ENCODE data around the gene FNTB. TPM values are rescaled to one million over a fixed set of nuclear protein-coding genes. Genes with fewer than 3 reads are reported as not detected.

FNTB gene
- total RNA-seq, 1 donor from 2014 or later: 18.8 TPM

- no peak for DNase-seq (ENCODE audit: extremely low read depth, low read depth, low spot score)
Measured at GRCh38 chr14:64952598-64953309, 33.9 kb upstream of the FNTB start.

DNA sequence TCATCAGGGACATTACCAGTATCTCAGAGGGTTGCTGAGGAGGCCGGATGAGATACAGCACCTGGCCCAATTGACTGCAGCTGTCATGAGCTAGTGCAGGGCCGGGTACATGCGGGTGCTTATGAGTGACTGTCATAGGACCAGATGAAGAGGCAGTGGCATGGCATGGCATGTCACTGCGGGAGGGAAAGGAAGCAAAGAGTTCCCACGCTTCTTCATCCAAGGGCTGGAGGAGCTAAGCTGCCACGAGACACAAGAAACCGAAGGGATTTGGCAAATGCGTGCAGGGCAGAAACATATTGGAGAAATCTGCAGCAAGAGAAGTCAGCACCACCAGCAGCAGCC lies 33.4 kb upstream of the FNTB start:
- DNase-seq (ENCODE audit: extremely low read depth, low read depth, low spot score): no peak

- DNase-seq (ENCODE audit: extremely low read depth, low read depth, low spot score): no peak
Measured at GRCh38 chr14:64953661-64954060, 33.0 kb upstream of the FNTB start.

- DNase-seq (ENCODE audit: extremely low read depth, low read depth, low spot score): no peak
Measured at GRCh38 chr14:64954491-64955240, 32.0 kb upstream of the FNTB start.

DNA sequence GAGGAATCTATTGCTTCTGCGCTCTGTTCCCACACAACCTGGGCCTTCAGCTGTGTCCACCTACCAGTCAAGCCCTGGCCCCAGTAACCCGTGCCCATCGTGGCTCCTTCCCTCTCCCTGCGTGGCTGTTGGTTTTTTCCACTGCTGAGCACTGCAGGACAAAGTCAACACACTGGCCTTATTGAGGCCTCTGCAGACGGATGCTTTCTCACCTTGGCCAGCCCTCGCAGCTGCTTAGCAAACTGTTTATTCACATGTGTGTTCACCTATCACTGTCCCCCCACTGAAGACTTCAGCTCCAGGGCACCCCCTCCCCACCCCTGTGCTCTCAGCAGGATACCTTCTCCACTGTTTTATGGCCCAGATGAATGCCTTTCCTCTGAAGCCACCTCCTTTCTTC lies 31.4 kb upstream of the FNTB start:
- DNase-seq (ENCODE audit: extremely low read depth, low read depth, low spot score): no peak

DNA sequence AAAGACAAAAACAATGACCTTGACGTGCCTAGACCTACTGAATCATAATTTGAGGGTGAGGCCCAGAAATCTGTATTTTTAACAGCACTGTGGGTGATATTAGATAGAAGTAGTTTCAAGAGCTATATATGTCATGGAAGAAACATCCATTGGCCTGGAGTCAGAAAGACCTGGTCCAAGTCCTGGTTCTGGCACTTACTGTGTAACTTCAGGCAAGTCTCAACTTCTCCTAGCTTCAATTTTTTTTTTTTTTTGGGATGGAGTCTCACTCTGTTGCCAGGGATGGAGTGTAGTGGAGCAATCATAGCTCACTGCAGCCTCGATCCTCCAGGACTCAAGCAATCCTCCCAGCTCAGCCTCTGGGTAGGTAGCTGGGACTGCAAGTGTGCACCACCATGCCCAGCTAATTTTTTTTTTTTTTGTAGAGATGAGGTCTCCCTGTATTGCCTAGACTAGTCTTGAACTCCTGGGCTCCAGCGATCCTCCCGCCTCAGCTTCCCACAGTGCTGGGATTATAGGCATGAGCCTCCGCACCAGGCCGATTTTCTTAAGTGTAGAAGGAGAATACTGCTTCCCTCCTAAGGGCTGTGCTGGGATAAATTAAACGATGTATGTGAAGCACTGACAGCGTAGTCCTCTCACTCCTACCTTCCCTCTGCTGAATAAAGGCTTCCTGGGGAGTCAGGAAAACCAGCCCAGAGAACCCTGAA lies 29.8 kb upstream of the FNTB start:
- DNase-seq (ENCODE audit: extremely low read depth, low read depth, low spot score): no peak

DNA sequence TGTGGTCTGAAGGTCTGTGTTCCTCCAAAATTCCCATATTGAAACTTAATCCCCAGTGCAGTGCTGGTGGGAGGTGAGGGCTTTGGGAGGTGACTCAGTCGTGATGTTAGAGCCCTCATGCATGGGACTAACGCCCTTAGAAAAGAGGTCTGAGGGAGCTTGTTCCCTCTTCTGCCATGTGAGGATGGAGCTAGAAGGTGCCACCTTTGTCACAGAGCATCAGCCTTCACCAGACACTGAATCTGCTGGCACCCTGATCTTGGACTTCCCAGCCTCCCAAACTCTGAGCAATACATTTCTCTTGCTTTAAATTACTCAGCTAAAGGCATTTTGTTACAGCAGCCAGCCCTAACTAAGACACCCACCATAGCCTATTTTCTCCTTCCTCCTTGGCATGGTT lies 28.5 kb upstream of the FNTB start:
- no peak for DNase-seq (ENCODE audit: extremely low read depth, low read depth, low spot score)

DNA sequence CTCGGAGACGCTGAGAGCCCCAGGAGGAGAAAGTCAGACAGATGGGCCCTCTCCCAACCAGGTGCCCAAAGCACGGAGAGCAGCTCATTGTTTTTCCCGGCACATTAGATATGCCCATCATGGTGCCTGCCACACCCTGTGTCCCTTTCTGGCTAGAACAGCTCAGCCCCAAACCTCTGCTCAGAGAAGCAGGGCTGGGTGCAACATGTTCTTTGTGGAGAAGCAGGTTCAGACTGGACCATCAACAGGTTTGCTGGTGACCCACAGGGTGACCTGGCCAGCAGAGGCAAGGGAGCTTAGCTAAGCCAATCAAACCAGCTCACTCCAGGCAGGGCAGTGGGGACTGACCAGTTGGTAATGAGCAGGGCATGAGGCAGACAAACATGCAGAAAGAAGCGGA lies 28.0 kb upstream of the FNTB start:
- no peak for DNase-seq (ENCODE audit: extremely low read depth, low read depth, low spot score)

DNA sequence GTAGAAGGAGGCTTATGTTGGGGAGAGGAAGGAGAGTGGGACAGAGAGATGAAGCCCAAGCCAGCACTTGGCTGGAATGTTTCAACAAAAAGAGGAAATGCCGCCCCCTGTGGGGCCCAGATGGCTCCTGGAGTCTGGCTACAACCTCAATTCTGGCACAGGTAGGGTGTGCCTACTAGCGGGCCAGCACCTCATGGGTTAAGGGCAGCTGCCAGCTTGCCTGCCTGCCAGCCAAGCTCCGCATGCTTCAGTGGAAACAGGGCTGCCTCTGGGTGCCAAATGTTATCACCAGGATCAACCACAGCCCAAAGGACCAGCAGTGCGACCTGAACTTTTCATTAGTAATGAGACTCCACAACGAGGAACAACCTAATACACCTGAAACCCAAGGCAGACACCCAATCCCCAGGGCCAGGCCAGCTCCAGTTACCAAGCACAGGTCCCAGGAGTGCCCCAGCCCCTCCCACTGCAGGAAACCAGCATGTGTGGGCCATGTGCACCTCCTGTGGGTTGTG lies 25.9 kb upstream of the FNTB start:
- no peak for DNase-seq (ENCODE audit: extremely low read depth, low read depth, low spot score)

DNA sequence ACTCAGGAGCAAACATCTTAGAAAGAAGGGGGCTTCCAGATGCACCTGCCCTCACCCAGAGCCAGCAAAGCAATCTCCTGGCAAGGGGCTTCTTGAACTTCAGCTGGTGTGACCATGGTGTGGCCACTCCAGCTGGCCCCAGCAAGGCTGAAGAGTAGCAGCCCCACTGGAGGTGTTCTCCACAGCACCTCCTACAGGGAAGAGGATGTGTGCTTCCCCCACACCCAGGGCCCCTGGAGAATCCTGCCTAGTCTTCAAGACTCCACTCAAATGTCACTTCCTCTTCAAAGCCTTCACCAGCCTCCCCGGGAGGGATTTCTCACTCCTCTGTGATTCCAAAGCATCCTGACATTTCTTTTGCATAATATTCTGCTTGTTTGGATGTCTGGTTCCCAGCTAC lies 23.1 kb upstream of the FNTB start:
- no peak for DNase-seq (ENCODE audit: extremely low read depth, low read depth, low spot score)

DNA sequence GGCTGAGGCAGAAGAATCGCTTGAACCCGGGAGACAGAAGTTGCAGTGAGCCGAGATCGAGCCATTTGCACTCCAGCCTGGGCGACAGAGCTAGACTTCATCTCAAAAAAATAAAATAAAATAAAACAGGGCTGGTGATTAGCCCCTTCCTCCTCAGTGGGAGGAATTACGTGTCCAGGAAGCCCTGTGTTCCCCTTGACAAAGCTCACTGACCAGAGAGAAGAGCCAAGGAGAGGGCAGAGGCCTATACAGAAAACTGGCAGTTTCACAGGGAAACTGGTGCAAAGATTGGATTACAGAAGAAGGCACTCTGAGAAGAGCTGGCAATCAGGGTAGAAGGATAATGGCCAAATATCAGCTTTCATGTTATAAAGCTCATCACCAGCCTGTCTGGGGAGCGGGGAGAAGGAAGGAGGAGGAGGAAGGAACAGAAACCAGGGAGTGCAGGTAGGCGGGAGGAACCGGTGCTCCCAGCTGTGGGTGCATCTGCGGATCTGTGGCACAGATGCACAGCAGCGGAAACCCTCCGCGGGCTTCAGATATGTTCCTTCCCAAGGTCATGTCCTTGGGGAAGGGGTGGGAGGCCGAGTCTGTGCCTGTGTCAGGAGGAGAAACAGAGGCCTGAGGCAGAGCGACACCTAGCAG lies 21.2 kb upstream of the FNTB start:
- no peak for DNase-seq (ENCODE audit: extremely low read depth, low read depth, low spot score)

DNA sequence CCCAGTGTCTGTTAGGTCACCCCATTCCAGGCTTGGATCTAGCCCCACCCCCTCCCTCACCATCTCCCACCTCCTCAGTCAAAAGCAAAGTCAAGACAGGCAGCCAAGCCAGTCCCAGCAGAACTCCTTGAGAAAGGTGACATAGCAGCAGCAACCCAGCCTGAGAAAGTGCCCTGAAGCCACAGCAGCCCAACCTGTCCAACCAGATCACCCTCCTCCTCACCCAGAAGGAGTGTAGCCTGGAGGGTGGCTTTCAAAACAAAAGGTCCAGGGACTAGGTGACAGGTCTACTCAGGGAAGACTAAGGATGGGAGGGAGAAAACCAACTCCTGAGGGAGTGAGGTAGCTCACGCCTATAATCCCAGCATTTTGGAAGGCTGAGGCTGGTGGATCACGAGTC lies 19.7 kb upstream of the FNTB start:
- no peak for DNase-seq (ENCODE audit: extremely low read depth, low read depth, low spot score)

DNA sequence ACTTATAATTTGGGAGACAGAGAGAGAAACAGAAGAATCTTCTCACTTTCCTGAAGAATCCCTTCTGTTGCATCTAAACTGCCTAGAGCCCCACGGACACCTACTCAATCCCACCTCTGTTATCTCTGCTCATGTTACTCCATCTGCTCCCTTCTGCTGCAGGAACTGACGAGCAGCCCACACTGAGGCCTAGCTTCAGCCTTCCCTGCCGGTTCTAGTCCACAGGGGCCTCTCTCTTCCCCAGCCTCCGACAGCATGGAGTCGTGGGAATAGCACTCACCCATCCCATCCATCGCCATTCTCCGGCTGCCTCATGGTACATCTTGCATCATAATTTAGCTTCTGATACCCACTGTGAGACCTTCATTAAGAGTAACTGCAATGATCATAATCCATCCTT lies 18.5 kb upstream of the FNTB start:
- no peak for DNase-seq (ENCODE audit: extremely low read depth, low read depth, low spot score)

- DNase-seq (ENCODE audit: extremely low read depth, low read depth, low spot score): no peak
Measured at GRCh38 chr14:64968651-64969050, 18.0 kb upstream of the FNTB start.

DNA sequence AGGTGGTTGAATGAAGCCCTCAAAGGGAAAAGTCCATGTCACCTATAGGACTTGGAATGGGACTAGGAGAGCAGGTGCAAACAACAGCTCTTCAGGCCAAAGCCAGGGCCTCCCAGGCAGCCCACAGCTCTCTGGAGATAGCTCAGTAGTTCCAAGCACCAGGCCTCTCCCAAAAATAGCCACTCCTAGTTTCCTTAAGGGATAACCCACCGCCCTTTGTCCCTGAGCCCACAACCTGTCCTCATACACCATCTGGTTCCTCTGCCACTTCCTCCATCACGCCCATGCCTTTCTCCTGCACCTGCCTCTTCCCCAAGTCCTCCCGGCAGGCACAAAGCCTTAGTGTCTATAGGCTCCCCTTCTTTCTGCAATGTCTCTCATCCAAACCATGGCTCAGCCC lies 16.7 kb upstream of the FNTB start:
- no peak for DNase-seq (ENCODE audit: extremely low read depth, low read depth, low spot score)

DNA sequence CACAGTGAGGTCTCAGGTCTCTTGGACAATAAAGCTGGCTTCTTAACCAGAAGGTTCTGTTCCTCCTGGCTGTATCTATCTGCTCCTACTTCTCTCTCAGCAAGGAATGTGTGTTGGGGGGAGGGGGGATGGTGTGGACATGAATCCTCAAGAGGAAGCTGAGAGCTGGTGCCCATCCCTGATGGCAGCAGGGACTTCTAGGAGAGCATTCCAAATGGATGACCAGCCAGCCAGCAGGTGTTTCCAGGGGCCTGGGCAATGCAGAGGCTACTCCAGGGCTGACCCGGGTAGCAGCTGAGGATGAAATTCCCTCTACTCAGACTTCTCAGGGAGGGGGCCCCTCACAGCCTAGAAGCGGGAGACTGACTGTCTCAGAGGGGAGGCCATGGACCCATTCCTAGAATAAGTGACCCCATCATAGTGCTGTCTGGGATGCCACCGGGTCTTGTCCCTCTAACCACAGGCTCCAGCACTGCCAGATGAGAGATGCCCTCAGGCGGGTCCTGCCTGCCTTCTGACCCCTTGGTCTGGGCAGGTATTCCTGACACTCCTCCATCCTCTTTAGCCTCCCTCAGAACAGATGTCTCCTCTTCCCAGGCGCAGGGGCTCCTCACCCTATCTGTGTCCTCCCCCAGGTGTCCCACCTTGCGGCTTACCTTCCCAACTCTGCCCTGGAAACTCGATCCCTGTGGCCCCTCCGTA lies 15.8 kb upstream of the FNTB start:
- DNase-seq (ENCODE audit: extremely low read depth, low read depth, low spot score): no peak

DNA sequence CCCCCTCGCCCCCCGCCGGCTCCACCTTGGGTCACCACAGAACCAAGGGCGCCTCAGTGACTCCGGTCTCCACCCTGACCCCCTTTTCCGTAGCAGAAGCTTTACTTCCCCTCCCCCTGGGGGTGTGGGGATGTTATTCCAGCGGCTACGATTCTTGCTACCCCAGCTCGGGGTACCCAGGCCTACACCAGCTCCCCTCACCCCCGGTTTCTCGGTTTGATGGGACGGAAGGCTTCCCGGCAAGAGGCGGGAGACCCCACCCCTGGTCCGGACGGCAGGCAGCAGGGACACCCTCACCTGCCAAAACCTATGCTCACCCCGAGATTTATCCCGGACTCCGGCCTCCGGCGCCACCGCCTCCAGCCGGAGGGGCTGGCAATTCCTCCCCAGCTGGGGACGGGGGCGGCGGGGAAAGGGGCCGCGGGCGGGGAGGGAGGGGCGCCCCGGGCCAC lies 15.2 kb upstream of the FNTB start:
- no peak for DNase-seq (ENCODE audit: extremely low read depth, low read depth, low spot score)

- no peak for DNase-seq (ENCODE audit: extremely low read depth, low read depth, low spot score)
Measured at GRCh38 chr14:64971943-64972791, 14.5 kb upstream of the FNTB start, which contains the start of gene RAB15. RAB15 (minus strand) TSS chr14:64972336; CDS start chr14:64972076, 260 bp downstream.

DNA sequence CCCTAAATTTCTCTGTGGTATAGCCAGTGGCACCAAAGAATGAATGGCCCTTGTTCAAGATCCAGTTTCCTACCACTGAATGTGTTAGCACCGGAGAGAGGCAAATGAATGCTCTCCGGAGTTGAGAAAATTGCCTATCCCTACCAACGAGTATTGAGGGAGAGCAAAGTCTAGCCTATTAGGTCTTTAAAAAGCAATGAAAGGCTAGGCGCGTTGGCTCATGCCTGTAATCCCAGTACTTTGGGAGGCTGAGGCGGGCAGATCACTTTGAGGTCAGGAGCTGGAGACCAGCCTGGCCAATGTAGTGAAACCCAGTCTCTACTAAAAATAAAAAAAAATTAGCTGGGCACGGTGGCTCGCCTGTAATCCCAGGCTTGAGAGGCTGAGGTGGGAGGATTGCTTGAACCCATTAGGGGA lies 13.7 kb upstream of the FNTB start:
- DNase-seq (ENCODE audit: extremely low read depth, low read depth, low spot score): no peak

DNA sequence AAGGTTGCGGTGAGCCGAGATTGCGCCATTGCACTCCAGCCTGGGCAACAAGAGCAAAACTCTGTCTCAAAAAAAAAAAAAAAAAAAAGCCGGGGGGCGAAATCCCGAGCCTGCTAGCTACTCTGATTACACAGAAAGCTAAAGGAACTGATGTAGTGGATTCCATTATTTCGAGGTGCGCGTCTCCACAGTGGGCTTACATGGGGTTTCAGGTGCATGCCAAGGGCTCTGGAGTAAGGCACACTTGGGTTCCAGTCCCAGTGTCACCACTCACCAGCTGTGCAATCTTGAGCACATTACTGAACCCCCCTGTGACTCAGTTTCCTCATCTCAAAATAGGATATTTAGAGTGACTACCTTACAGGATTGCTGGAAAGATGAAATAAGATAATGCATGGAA lies 12.9 kb upstream of the FNTB start:
- DNase-seq (ENCODE audit: extremely low read depth, low read depth, low spot score): no peak
